ENCODE results near the gene MIXL1.
"Not testable (repeated sequence)": the region's sequence is repeated elsewhere in the genome, so short reads cannot be mapped to it uniquely, and the experiment has no call there.

GRCh38 chr1:226272233-226272902 is 48.9 kb downstream of the MIXL1 start:
- TF ChIP-seq CTCF (IDR thresholded peaks at IDR 0.05); ZFX (IDR thresholded peaks at IDR 0.05; ENCODE audit: borderline replicate concordance): not testable (repeated sequence)

Data from 22Rv1 (cell line).